Loucy (cell line): ENCODE data around the gene CREBBP.

Experiments
- H2AFZ ChIP-seq: fragments of 200-600 bp; sonication (generic); 2 replicates; pipeline ENCODE4 v1.6.0; 2016; ENCODE audit warnings: antibody characterized with exemption, mild to moderate bottlenecking, low read length, moderate library complexity
- H3F3A ChIP-seq: fragments of 200-600 bp; 2 replicates; pipeline ENCODE4 v1.6.0; 2016; ENCODE audit warnings: antibody characterized with exemption, low read depth, mild to moderate bottlenecking
- H3K27me3 ChIP-seq: fragments of 200-600 bp; sonication (generic); 2 replicates; pipeline ENCODE4 v1.6.1; 2014; ENCODE audit warnings: low read length, mild to moderate bottlenecking; ENCODE audit not compliant: insufficient read depth, poor library complexity, severe bottlenecking
- H3K36me3 ChIP-seq: fragments of 200-600 bp; sonication (generic); 2 replicates; pipeline ENCODE4 v1.6.1; 2016; ENCODE audit warnings: low read length; ENCODE audit not compliant: insufficient read depth
- H3K4me1 ChIP-seq: fragments of 200-600 bp; sonication (generic); 2 replicates; pipeline ENCODE4 v1.5.1; 2014; ENCODE audit warnings: low read length, mild to moderate bottlenecking; ENCODE audit not compliant: insufficient read depth, poor library complexity, severe bottlenecking
- H3K4me2 ChIP-seq: fragments of 200-600 bp; sonication (generic); 2 replicates; pipeline ENCODE4 v1.6.0; 2014; ENCODE audit warnings: antibody characterized with exemption, low read length, low read depth, mild to moderate bottlenecking; ENCODE audit not compliant: poor library complexity, severe bottlenecking
- H3K4me3 ChIP-seq: fragments of 200-600 bp; sonication (generic); 2 replicates; pipeline ENCODE4 v1.5.1; 2014; ENCODE audit warnings: low read length, mild to moderate bottlenecking, mixed read lengths; ENCODE audit not compliant: poor library complexity, severe bottlenecking
- H3K79me2 ChIP-seq: fragments of 200-600 bp; sonication (generic); 2 replicates; pipeline ENCODE4 v1.6.1; 2014; ENCODE audit warnings: low read length; ENCODE audit not compliant: insufficient read depth
- H3K9ac ChIP-seq: fragments of 200-600 bp; sonication (generic); 2 replicates; pipeline ENCODE4 v1.6.0; 2014; ENCODE audit warnings: mild to moderate bottlenecking, low read depth, low read length, moderate library complexity; ENCODE audit not compliant: poor library complexity, severe bottlenecking
- H3K9me2 ChIP-seq: fragments of 200-600 bp; sonication (generic); replicated peaks from 2 replicates; pipeline ENCODE4 v1.6.1; 2016; ENCODE audit warnings: low read depth, low read length, mixed read lengths
- H3K9me3 ChIP-seq: fragments of 200-600 bp; sonication (generic); 2 replicates; pipeline ENCODE4 v1.6.1; 2014; ENCODE audit warnings: mild to moderate bottlenecking, antibody characterized with exemption, low read length, low read depth; ENCODE audit not compliant: insufficient read depth
- H4K20me1 ChIP-seq: fragments of 200-600 bp; sonication (generic); 2 replicates; pipeline ENCODE4 v1.6.0; 2014; ENCODE audit warnings: antibody characterized with exemption, low read length, mild to moderate bottlenecking; ENCODE audit not compliant: insufficient read depth, poor library complexity, severe bottlenecking
- CTCF ChIP-seq: fragments of 200-600 bp; sonication (generic); conservative IDR thresholded peaks from 2 replicates; pipeline ENCODE4 v1.5.1; 2014; ENCODE audit warnings: mild to moderate bottlenecking, antibody characterized with exemption, low read length
- EZH2phosphoT487 ChIP-seq: fragments of 200-600 bp; IDR thresholded peaks from 2 replicates; pipeline ENCODE4 v1.6.1; 2018; ENCODE audit warnings: antibody characterized with exemption, mild to moderate bottlenecking, moderate library complexity, borderline replicate concordance

Gene CREBBP

GRCh38 chr16:3846595-3847091 lies 33.9 kb downstream of the CREBBP start:
- Histone ChIP-seq H3K4me2 (no peak overlapping the region), H3K27me3 (no peaks in the 10 kb centered on the region), H3K4me1 (peaks cover 8% of the 10 kb centered on the region), H3K9me3 (no peaks in the 10 kb centered on the region), H3K9ac (no peak overlapping the region), H3K36me3 (peaks cover 20% of the 10 kb centered on the region; the same call in 1 of the 2 replicates), H3K79me2 (peaks cover 65% of the 10 kb centered on the region), H3K9me2 (no peaks in the 10 kb centered on the region), H3F3A (no peaks in the 10 kb centered on the region), H2AFZ (no peak overlapping the region), H4K20me1 (peaks cover 19% of the 10 kb centered on the region), H3K4me3 (no peak overlapping the region)
- no peak for TF ChIP-seq EZH2phosphoT487
- TF ChIP-seq CTCF: no peak

- peaks cover 19% of the 10 kb centered on the region for H4K20me1 ChIP-seq
- peaks cover 20% of the 10 kb centered on the region; the same call in 1 of the 2 replicates for H3K36me3 ChIP-seq
- TF ChIP-seq EZH2phosphoT487: no peak
- TF ChIP-seq CTCF: no peak
Observed at GRCh38 chr16:3846087-3846486, 34.4 kb downstream of the CREBBP start.

GRCh38 chr16:3842994-3843393 lies 37.5 kb downstream of the CREBBP start:
- no peak overlapping the region for H3K9ac ChIP-seq

More at GRCh38 chr16:3846087-3846486, 34.4 kb downstream of the CREBBP start:
- no peak overlapping the region for H3K9ac ChIP-seq
- no peaks in the 10 kb centered on the region for H3K9me2 ChIP-seq
- no peaks in the 10 kb centered on the region for H3K27me3 ChIP-seq
- peaks cover 69% of the 10 kb centered on the region for H3K79me2 ChIP-seq
- H3K4me3 ChIP-seq: no peak overlapping the region
- no peak overlapping the region for H3K4me2 ChIP-seq
- no peak overlapping the region for H2AFZ ChIP-seq
- H3F3A ChIP-seq: no peaks in the 10 kb centered on the region
- H3K9me3 ChIP-seq: no peaks in the 10 kb centered on the region
- peaks cover 8% of the 10 kb centered on the region for H3K4me1 ChIP-seq

More at GRCh38 chr16:3842994-3843393, 37.5 kb downstream of the CREBBP start:
- no peak for TF ChIP-seq CTCF
- no peak for TF ChIP-seq EZH2phosphoT487
- no peaks in the 10 kb centered on the region for H3K27me3 ChIP-seq
- no peak overlapping the region for H3K4me2 ChIP-seq
- H3K9me3 ChIP-seq: no peaks in the 10 kb centered on the region
- H3K79me2 ChIP-seq: peaks cover 76% of the 10 kb centered on the region
- no peaks in the 10 kb centered on the region for H3F3A ChIP-seq
- H3K36me3 ChIP-seq: no peaks in the 10 kb centered on the region
- H4K20me1 ChIP-seq: peaks cover 20% of the 10 kb centered on the region
- H3K9me2 ChIP-seq: no peaks in the 10 kb centered on the region
- no peak overlapping the region for H3K4me3 ChIP-seq
- no peak overlapping the region for H2AFZ ChIP-seq
- peaks cover 8% of the 10 kb centered on the region for H3K4me1 ChIP-seq
